Peyer's patch (tissue), 4 donors: ENCODE data around the gene FOSL1.

Source experiments
- POLR2A ChIP-seq, 2 donors: fragments of 450-650 bp; IDR thresholded peaks; one replicate each; pipeline ENCODE4 v1.5.1; 2017; ENCODE audit warnings: antibody characterized with exemption in 2 of 2, mild to moderate bottlenecking in 2 of 2, moderate library complexity in 2 of 2
- TF ChIP-seq, protein P1 (sequence below), 6 experiments: fragments of 450-650 bp in 4 of 6; fragments of 200-600 bp in 2 of 6; sonication (generic) in 1 of 6; IDR thresholded peaks; one replicate each; pipeline ENCODE4 v1.5.1; 2017 to 2019; ENCODE audit warnings: antibody characterized with exemption in 6 of 6, mild to moderate bottlenecking in 3 of 6, moderate library complexity in 1 of 6

DNA sequence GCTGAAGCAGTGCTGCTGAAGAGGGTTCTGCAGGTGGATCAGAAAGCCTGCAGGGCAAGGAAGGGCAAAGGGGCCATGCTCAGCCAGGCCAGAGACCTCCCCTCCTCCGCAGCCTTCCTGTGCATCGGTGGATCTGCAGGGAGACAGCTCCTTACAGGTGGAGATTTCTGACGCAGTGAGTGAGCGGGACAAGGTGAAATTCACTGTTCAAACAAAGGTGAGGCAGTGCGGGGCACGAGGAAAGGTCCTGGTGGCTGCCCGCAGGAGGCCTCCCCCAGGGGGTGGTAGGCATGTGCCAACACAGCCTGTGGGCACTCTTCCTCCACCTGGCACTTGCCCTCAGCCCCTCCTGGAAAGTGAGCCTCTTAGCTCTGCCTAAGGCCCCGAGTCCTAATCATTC is 50.8 kb downstream of the FOSL1 start:
- TF ChIP-seq, protein P1, sequence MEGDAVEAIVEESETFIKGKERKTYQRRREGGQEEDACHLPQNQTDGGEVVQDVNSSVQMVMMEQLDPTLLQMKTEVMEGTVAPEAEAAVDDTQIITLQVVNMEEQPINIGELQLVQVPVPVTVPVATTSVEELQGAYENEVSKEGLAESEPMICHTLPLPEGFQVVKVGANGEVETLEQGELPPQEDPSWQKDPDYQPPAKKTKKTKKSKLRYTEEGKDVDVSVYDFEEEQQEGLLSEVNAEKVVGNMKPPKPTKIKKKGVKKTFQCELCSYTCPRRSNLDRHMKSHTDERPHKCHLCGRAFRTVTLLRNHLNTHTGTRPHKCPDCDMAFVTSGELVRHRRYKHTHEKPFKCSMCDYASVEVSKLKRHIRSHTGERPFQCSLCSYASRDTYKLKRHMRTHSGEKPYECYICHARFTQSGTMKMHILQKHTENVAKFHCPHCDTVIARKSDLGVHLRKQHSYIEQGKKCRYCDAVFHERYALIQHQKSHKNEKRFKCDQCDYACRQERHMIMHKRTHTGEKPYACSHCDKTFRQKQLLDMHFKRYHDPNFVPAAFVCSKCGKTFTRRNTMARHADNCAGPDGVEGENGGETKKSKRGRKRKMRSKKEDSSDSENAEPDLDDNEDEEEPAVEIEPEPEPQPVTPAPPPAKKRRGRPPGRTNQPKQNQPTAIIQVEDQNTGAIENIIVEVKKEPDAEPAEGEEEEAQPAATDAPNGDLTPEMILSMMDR (IDR thresholded peaks at IDR 0.05), result no peak
- TF ChIP-seq POLR2A (IDR thresholded peaks at IDR 0.05), result no peak
